GM23338 (cell line): Measurements from ENCODE around the gene WDR70. TPM values are rescaled to one million over a fixed set of nuclear protein-coding genes. Genes with fewer than 3 reads are reported as not detected.

Experiments
- ATAC-seq: fragments of 200-7000 bp; cut with Tn5 transposase; 3 replicates; pipeline ENCODE4 v1.9.1; 2020
- DNase-seq: peaks from one replicate; pipeline ENCODE4 v3.0.0-alpha.2; 2015; ENCODE audit warnings: low spot score
- H2AFZ ChIP-seq: fragments of 200-600 bp; sonication (generic); 2 replicates; pipeline ENCODE4 v1.8.0; 2016; ENCODE audit warnings: antibody characterized with exemption, mild to moderate bottlenecking, moderate library complexity
- H3F3A ChIP-seq: fragments of 200-600 bp; sonication (generic); replicated peaks from 2 replicates; pipeline ENCODE4 v1.8.0; 2017; ENCODE audit warnings: antibody characterized with exemption, mixed run types, low read depth
- H3K27ac ChIP-seq: fragments of 200-600 bp; sonication (generic); 2 replicates; pipeline ENCODE4 v1.6.1; 2016; ENCODE audit warnings: low read depth
- H3K27me3 ChIP-seq: fragments of 200-600 bp; sonication (generic); 2 replicates; pipeline ENCODE4 v1.8.0; 2016; ENCODE audit warnings: mild to moderate bottlenecking, mixed run types, moderate library complexity; ENCODE audit not compliant: insufficient read depth
- H3K36me3 ChIP-seq: fragments of 200-600 bp; sonication (generic); 2 replicates; pipeline ENCODE4 v1.8.0; 2016; ENCODE audit warnings: mild to moderate bottlenecking; ENCODE audit not compliant: insufficient read depth
- H3K4me1 ChIP-seq: fragments of 200-600 bp; sonication (generic); 2 replicates; pipeline ENCODE4 v1.8.0; 2016; ENCODE audit warnings: mild to moderate bottlenecking, moderate library complexity; ENCODE audit not compliant: insufficient read depth
- H3K4me2 ChIP-seq: fragments of 200-600 bp; sonication (generic); 2 replicates; pipeline ENCODE4 v1.7.1; 2017; ENCODE audit warnings: mixed run types
- H3K4me3 ChIP-seq: fragments of 200-600 bp; sonication (generic); 2 replicates; pipeline ENCODE4 v1.6.1; 2016; ENCODE audit warnings: mixed run types
- H3K79me2 ChIP-seq: fragments of 200-600 bp; sonication (generic); replicated peaks from 2 replicates; pipeline ENCODE4 v1.8.0; 2017; ENCODE audit warnings: mild to moderate bottlenecking; ENCODE audit not compliant: insufficient read depth
- H3K9me2 ChIP-seq: fragments of 200-600 bp; sonication (generic); 2 replicates; pipeline ENCODE4 v1.8.0; 2017; ENCODE audit not compliant: insufficient read depth
- H4K20me1 ChIP-seq: fragments of 200-600 bp; sonication (generic); replicated peaks from 2 replicates; pipeline ENCODE4 v1.8.0; 2017; ENCODE audit warnings: mild to moderate bottlenecking; ENCODE audit not compliant: insufficient read depth
- H3K27ac Mint-ChIP-seq: 2 replicates; pipeline ENCODE4 v1.8.0; 2020; ENCODE audit warnings: inconsistent platforms, mild to moderate bottlenecking, moderate library complexity, mixed read lengths
- H3K27me3 Mint-ChIP-seq: 3 replicates; pipeline ENCODE4 v1.8.0; 2022; ENCODE audit warnings: low read depth, mild to moderate bottlenecking, moderate library complexity, mixed read lengths, inconsistent platforms; ENCODE audit not compliant: insufficient read depth, poor library complexity
- H3K36me3 Mint-ChIP-seq: 3 replicates; pipeline ENCODE4 v1.8.0; 2021; ENCODE audit warnings: low read depth, mild to moderate bottlenecking, inconsistent platforms, moderate library complexity, mixed read lengths
- H3K4me1 Mint-ChIP-seq: 3 replicates; pipeline ENCODE4 v1.8.0; 2020; ENCODE audit warnings: mild to moderate bottlenecking, inconsistent platforms, mixed read lengths
- H3K4me3 Mint-ChIP-seq: 3 replicates; pipeline ENCODE4 v1.8.0; 2021; ENCODE audit warnings: moderate library complexity, mild to moderate bottlenecking, inconsistent platforms, mixed read lengths
- H3K9me3 Mint-ChIP-seq: 3 replicates; pipeline ENCODE4 v1.8.0; 2020; ENCODE audit warnings: moderate library complexity, mild to moderate bottlenecking, inconsistent platforms, mixed read lengths
- CREB1 ChIP-seq: fragments of 250-450 bp; sonication (Bioruptor Pico); IDR thresholded peaks from 2 replicates; pipeline ENCODE4 v1.5.0; 2020; ENCODE audit warnings: low read depth, mild to moderate bottlenecking, moderate library complexity
- EZH2 ChIP-seq: fragments of 200-600 bp; sonication (generic); IDR thresholded peaks from one replicate; pipeline ENCODE4 v1.8.0; 2017; ENCODE audit warnings: antibody characterized with exemption, mild to moderate bottlenecking, low read depth; ENCODE audit not compliant: unreplicated experiment
- EZH2phosphoT487 ChIP-seq: fragments of 200-600 bp; sonication (generic); IDR thresholded peaks from one replicate; pipeline ENCODE4 v1.8.1; 2018; ENCODE audit warnings: antibody characterized with exemption; ENCODE audit not compliant: unreplicated experiment
- JUNB ChIP-seq: IDR thresholded peaks from one replicate; pipeline ENCODE4 v1.6.1; 2016; ENCODE audit warnings: antibody characterized with exemption; ENCODE audit not compliant: unreplicated experiment
- NANOG ChIP-seq: IDR thresholded peaks from 2 replicates; pipeline ENCODE4 v1.6.1; 2016; ENCODE audit warnings: antibody characterized with exemption, borderline replicate concordance
- POLR2AphosphoS5 ChIP-seq: IDR thresholded peaks from 2 replicates; pipeline ENCODE4 v1.6.1; 2016; ENCODE audit warnings: antibody characterized with exemption, low read depth
- STAT1 ChIP-seq: IDR thresholded peaks from one replicate; pipeline ENCODE4 v1.6.1; 2016; ENCODE audit warnings: antibody characterized with exemption; ENCODE audit not compliant: unreplicated experiment
- ZNF114 ChIP-seq: fragments of 250-450 bp; sonication (Bioruptor Pico); IDR thresholded peaks from 2 replicates; pipeline ENCODE4 v1.5.0; 2020; ENCODE audit warnings: mild to moderate bottlenecking, moderate library complexity
- ZNF331 ChIP-seq: fragments of 250-450 bp; sonication (Bioruptor Pico); IDR thresholded peaks from 2 replicates; pipeline ENCODE4 v1.5.0; 2020; ENCODE audit warnings: low read depth, mild to moderate bottlenecking, moderate library complexity
- polyA plus RNA-seq: library from polyadenylated mRNA; unstranded; fragments of >200 nt; fragmentation: Nextera tagmentation; extraction: Ambion mirVana; gene quantifications from 2 replicates; pipeline ENCODE4 v1.2.1, GENCODE V29; 2016
- total RNA-seq: library from RNA; depleted of rRNA; stranded (reverse); fragments of >200 nt; shearing (Covaris generic); gene quantifications from 2 replicates; pipeline ENCODE4 v1.2.3, GENCODE V29; 2014
- TF ChIP-seq, protein P1 (sequence below): IDR thresholded peaks from 2 replicates; pipeline ENCODE4 v1.6.1; 2016; ENCODE audit warnings: antibody characterized with exemption
- TF ChIP-seq, protein P2 (sequence below): fragments of 250-450 bp; sonication (Bioruptor Pico); IDR thresholded peaks from 2 replicates; pipeline ENCODE4 v1.5.0; 2020; ENCODE audit warnings: mild to moderate bottlenecking, moderate library complexity
- TF ChIP-seq, protein P3 (sequence below), 2 experiments: fragments of 200-600 bp in 1 of 2; sonication (generic) in 1 of 2; conservative IDR thresholded peaks; 2 replicates each; pipeline versions ENCODE4 v1.5.1 to v1.6.1; 2016 to 2017; ENCODE audit warnings: antibody characterized with exemption in 2 of 2, low read depth in 2 of 2, mild to moderate bottlenecking in 2 of 2, moderate library complexity in 1 of 2
- TF ChIP-seq, protein P4 (sequence below): IDR thresholded peaks from one replicate; pipeline ENCODE4 v1.6.1; 2018; ENCODE audit warnings: antibody characterized with exemption; ENCODE audit not compliant: unreplicated experiment

Gene WDR70
- total and polyA plus RNA-seq, 2 experiments from 2014 or later, result 34.9 to 86.7 TPM

GRCh38 chr5:37606148-37606547 is 227.0 kb downstream of the WDR70 start:
- Histone ChIP-seq H3K27me3 (no peaks in the 10 kb centered on the region), H3K4me2 (no peak overlapping the region), H3K27ac (no peak overlapping the region), H3F3A (no peaks in the 10 kb centered on the region), H3K9me2 (no peaks in the 10 kb centered on the region), H3K79me2 (no peaks in the 10 kb centered on the region), H3K4me1 (no peaks in the 10 kb centered on the region), H4K20me1 (no peaks in the 10 kb centered on the region), H2AFZ (no peak overlapping the region), H3K4me3 (no peak overlapping the region), H3K36me3 (no peaks in the 10 kb centered on the region)
- TF ChIP-seq, protein P1, sequence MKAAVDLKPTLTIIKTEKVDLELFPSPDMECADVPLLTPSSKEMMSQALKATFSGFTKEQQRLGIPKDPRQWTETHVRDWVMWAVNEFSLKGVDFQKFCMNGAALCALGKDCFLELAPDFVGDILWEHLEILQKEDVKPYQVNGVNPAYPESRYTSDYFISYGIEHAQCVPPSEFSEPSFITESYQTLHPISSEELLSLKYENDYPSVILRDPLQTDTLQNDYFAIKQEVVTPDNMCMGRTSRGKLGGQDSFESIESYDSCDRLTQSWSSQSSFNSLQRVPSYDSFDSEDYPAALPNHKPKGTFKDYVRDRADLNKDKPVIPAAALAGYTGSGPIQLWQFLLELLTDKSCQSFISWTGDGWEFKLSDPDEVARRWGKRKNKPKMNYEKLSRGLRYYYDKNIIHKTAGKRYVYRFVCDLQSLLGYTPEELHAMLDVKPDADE, result no peak
- TF ChIP-seq, protein P2, sequence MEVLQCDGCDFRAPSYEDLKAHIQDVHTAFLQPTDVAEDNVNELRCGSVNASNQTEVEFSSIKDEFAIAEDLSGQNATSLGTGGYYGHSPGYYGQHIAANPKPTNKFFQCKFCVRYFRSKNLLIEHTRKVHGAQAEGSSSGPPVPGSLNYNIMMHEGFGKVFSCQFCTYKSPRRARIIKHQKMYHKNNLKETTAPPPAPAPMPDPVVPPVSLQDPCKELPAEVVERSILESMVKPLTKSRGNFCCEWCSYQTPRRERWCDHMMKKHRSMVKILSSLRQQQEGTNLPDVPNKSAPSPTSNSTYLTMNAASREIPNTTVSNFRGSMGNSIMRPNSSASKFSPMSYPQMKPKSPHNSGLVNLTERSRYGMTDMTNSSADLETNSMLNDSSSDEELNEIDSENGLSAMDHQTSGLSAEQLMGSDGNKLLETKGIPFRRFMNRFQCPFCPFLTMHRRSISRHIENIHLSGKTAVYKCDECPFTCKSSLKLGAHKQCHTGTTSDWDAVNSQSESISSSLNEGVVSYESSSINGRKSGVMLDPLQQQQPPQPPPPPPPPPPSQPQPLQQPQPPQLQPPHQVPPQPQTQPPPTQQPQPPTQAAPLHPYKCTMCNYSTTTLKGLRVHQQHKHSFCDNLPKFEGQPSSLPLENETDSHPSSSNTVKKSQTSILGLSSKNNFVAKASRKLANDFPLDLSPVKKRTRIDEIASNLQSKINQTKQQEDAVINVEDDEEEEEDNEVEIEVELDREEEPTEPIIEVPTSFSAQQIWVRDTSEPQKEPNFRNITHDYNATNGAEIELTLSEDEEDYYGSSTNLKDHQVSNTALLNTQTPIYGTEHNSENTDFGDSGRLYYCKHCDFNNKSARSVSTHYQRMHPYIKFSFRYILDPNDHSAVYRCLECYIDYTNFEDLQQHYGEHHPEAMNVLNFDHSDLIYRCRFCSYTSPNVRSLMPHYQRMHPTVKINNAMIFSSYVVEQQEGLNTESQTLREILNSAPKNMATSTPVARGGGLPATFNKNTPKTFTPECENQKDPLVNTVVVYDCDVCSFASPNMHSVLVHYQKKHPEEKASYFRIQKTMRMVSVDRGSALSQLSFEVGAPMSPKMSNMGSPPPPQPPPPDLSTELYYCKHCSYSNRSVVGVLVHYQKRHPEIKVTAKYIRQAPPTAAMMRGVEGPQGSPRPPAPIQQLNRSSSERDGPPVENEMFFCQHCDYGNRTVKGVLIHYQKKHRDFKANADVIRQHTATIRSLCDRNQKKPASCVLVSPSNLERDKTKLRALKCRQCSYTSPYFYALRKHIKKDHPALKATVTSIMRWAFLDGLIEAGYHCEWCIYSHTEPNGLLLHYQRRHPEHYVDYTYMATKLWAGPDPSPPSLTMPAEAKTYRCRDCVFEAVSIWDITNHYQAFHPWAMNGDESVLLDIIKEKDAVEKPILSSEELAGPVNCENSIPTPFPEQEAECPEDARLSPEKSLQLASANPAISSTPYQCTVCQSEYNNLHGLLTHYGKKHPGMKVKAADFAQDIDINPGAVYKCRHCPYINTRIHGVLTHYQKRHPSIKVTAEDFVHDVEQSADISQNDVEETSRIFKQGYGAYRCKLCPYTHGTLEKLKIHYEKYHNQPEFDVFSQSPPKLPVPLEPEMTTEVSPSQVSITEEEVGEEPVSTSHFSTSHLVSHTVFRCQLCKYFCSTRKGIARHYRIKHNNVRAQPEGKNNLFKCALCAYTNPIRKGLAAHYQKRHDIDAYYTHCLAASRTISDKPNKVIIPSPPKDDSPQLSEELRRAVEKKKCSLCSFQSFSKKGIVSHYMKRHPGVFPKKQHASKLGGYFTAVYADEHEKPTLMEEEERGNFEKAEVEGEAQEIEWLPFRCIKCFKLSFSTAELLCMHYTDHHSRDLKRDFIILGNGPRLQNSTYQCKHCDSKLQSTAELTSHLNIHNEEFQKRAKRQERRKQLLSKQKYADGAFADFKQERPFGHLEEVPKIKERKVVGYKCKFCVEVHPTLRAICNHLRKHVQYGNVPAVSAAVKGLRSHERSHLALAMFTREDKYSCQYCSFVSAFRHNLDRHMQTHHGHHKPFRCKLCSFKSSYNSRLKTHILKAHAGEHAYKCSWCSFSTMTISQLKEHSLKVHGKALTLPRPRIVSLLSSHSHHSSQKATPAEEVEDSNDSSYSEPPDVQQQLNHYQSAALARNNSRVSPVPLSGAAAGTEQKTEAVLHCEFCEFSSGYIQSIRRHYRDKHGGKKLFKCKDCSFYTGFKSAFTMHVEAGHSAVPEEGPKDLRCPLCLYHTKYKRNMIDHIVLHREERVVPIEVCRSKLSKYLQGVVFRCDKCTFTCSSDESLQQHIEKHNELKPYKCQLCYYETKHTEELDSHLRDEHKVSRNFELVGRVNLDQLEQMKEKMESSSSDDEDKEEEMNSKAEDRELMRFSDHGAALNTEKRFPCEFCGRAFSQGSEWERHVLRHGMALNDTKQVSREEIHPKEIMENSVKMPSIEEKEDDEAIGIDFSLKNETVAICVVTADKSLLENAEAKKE (CRISPR knock-in tag), result no peak
- no peak for TF ChIP-seq EZH2phosphoT487
- TF ChIP-seq, protein P3, sequence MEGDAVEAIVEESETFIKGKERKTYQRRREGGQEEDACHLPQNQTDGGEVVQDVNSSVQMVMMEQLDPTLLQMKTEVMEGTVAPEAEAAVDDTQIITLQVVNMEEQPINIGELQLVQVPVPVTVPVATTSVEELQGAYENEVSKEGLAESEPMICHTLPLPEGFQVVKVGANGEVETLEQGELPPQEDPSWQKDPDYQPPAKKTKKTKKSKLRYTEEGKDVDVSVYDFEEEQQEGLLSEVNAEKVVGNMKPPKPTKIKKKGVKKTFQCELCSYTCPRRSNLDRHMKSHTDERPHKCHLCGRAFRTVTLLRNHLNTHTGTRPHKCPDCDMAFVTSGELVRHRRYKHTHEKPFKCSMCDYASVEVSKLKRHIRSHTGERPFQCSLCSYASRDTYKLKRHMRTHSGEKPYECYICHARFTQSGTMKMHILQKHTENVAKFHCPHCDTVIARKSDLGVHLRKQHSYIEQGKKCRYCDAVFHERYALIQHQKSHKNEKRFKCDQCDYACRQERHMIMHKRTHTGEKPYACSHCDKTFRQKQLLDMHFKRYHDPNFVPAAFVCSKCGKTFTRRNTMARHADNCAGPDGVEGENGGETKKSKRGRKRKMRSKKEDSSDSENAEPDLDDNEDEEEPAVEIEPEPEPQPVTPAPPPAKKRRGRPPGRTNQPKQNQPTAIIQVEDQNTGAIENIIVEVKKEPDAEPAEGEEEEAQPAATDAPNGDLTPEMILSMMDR (conservative IDR thresholded peaks at IDR 0.05; ENCODE audit: low read depth in 2 of 2), result no peak
- TF ChIP-seq ZNF331 (CRISPR knock-in tag), result no peak
- no peak for TF ChIP-seq STAT1
- TF ChIP-seq JUNB, result no peak
- no peak for TF ChIP-seq POLR2AphosphoS5
- TF ChIP-seq EZH2, result no peak
- no peak for TF ChIP-seq CREB1 (CRISPR knock-in tag)
- no peak for TF ChIP-seq ZNF114 (CRISPR knock-in tag)
- TF ChIP-seq, protein P4, sequence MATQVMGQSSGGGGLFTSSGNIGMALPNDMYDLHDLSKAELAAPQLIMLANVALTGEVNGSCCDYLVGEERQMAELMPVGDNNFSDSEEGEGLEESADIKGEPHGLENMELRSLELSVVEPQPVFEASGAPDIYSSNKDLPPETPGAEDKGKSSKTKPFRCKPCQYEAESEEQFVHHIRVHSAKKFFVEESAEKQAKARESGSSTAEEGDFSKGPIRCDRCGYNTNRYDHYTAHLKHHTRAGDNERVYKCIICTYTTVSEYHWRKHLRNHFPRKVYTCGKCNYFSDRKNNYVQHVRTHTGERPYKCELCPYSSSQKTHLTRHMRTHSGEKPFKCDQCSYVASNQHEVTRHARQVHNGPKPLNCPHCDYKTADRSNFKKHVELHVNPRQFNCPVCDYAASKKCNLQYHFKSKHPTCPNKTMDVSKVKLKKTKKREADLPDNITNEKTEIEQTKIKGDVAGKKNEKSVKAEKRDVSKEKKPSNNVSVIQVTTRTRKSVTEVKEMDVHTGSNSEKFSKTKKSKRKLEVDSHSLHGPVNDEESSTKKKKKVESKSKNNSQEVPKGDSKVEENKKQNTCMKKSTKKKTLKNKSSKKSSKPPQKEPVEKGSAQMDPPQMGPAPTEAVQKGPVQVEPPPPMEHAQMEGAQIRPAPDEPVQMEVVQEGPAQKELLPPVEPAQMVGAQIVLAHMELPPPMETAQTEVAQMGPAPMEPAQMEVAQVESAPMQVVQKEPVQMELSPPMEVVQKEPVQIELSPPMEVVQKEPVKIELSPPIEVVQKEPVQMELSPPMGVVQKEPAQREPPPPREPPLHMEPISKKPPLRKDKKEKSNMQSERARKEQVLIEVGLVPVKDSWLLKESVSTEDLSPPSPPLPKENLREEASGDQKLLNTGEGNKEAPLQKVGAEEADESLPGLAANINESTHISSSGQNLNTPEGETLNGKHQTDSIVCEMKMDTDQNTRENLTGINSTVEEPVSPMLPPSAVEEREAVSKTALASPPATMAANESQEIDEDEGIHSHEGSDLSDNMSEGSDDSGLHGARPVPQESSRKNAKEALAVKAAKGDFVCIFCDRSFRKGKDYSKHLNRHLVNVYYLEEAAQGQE, result no peak
- TF ChIP-seq NANOG, result no peak
- no peak overlapping the region for H3K4me3 Mint-ChIP-seq
- ATAC-seq (no peak), DNase-seq (no peak)
- H3K9me3 Mint-ChIP-seq, result peaks cover under 1% of the 10 kb centered on the region; the same call in 1 of the 3 replicates
- no peaks in the 10 kb centered on the region for H3K27me3 Mint-ChIP-seq
- H3K36me3 Mint-ChIP-seq, result no peaks in the 10 kb centered on the region
- no peaks in the 10 kb centered on the region for H3K4me1 Mint-ChIP-seq
- H3K27ac Mint-ChIP-seq, result no peak overlapping the region
